GM12878 (cell line): ENCODE measurements around the gene TMC8. TPM values are rescaled to one million over a fixed set of nuclear protein-coding genes. Genes with fewer than 3 reads are reported as not detected.
A peak's percentile ranks its signal among the peaks of the same experiment; 100 is the strongest.

ENCODE experiments used
- CBFB ChIP-seq: IDR thresholded peaks from 2 replicates; pipeline ENCODE4 v1.6.1; 2016; ENCODE audit warnings: antibody characterized with exemption, low read depth
- EGR1 ChIP-seq, 2 experiments: IDR thresholded peaks; 1 replicate in 1 of 2; 2 replicates in 1 of 2; pipeline ENCODE4 v1.6.1; 2011 to 2012; ENCODE audit warnings: low read depth in 2 of 2, low read length in 2 of 2, borderline replicate concordance in 1 of 2, mild to moderate bottlenecking in 1 of 2, moderate library complexity in 1 of 2
- HCFC1 ChIP-seq: fragments of 150-350 bp; IDR thresholded peaks from 2 replicates; pipeline ENCODE4 v1.6.1; 2014; ENCODE audit warnings: low read length
- IRF4 ChIP-seq: IDR thresholded peaks from 2 replicates; pipeline ENCODE4 v1.6.1; 2011; ENCODE audit warnings: low read depth, low read length
- MEF2B ChIP-seq: fragments of 450-650 bp; IDR thresholded peaks from 2 replicates; pipeline ENCODE4 v1.6.1; 2018; ENCODE audit warnings: mild to moderate bottlenecking, moderate library complexity; ENCODE audit not compliant: partially characterized antibody, poor library complexity, severe bottlenecking
- MTA2 ChIP-seq: fragments of 450-650 bp; IDR thresholded peaks from 2 replicates; pipeline ENCODE4 v1.6.1; 2016; ENCODE audit warnings: low read depth, mild to moderate bottlenecking, moderate library complexity
- NFXL1 ChIP-seq: fragments of 450-650 bp; IDR thresholded peaks from 2 replicates; pipeline ENCODE4 v1.6.1; 2017; ENCODE audit warnings: antibody characterized with exemption, mild to moderate bottlenecking, borderline replicate concordance
- NR2C1 ChIP-seq: fragments of 450-650 bp; IDR thresholded peaks from 2 replicates; pipeline ENCODE4 v1.6.1; 2017; ENCODE audit warnings: antibody characterized with exemption, mild to moderate bottlenecking, moderate library complexity
- PML ChIP-seq: IDR thresholded peaks from 2 replicates; pipeline ENCODE4 v1.6.1; 2012; ENCODE audit warnings: low read length, inconsistent platforms
- POLR2A ChIP-seq: IDR thresholded peaks from 2 replicates; pipeline ENCODE4 v1.6.1; 2011; ENCODE audit warnings: low read depth, mild to moderate bottlenecking, low read length
- RUNX3 ChIP-seq: IDR thresholded peaks from 2 replicates; pipeline ENCODE4 v1.6.1; 2012; ENCODE audit warnings: low read length, inconsistent platforms
- SMAD1 ChIP-seq: fragments of 450-650 bp; IDR thresholded peaks from 2 replicates; pipeline ENCODE4 v1.6.1; 2018; ENCODE audit warnings: mild to moderate bottlenecking, low read depth; ENCODE audit not compliant: partially characterized antibody
- SMC3 ChIP-seq: IDR thresholded peaks from 2 replicates; pipeline ENCODE4 v1.6.1; 2011; ENCODE audit warnings: low read length, improper control_type of control experiment, borderline replicate concordance
- SPI1 ChIP-seq: IDR thresholded peaks from 2 replicates; pipeline ENCODE4 v1.6.1; 2011; ENCODE audit warnings: low read depth, mild to moderate bottlenecking, low read length, moderate library complexity, borderline replicate concordance; ENCODE audit not compliant: insufficient read depth
- TAF1 ChIP-seq: IDR thresholded peaks from 2 replicates; pipeline ENCODE4 v1.6.1; 2011; ENCODE audit warnings: mild to moderate bottlenecking, low read depth, low read length, borderline replicate concordance
- TARDBP ChIP-seq: IDR thresholded peaks from 2 replicates; pipeline ENCODE4 v1.6.1; 2016; ENCODE audit warnings: borderline replicate concordance
- WRNIP1 ChIP-seq: IDR thresholded peaks from 2 replicates; pipeline ENCODE4 v1.6.1; 2011; ENCODE audit warnings: low read depth, low read length, improper control_type of control experiment, borderline replicate concordance
- ZNF207 ChIP-seq: fragments of 450-650 bp; IDR thresholded peaks from 2 replicates; pipeline ENCODE4 v1.6.1; 2014; ENCODE audit warnings: antibody characterized with exemption, mild to moderate bottlenecking, borderline replicate concordance
- polyA plus RNA-seq, 11 experiments: library from polyadenylated mRNA; depleted of rRNA in 4 of 11; unstranded in 6 of 11; stranded (reverse) in 5 of 11; fragments of >200 nt; fragmentation: Nextera tagmentation in 4 of 11; fragmentation: Illumina TruSeq in 1 of 11; extraction: Ambion mirVana in 4 of 11; extraction: Trizol in 1 of 11; gene quantifications; 1 replicate in 1 of 11; 2 replicates in 10 of 11; pipeline versions ENCODE4 v1.2.1 to v1.2.3, GENCODE V29; 2011 to 2016; ENCODE audit warnings: inconsistent platforms in 2 of 11, missing spikeins in 2 of 11, low read depth in 1 of 11
- total RNA-seq, 4 experiments: library from RNA; depleted of rRNA in 3 of 4; stranded (reverse); fragments of >200 nt in 3 of 4; fragmentation: Illumina TruSeq in 1 of 4; extraction: Trizol in 1 of 4; gene quantifications; 2 replicates each; pipeline versions ENCODE4 v1.2.1 to v1.2.3, GENCODE V29; 2013 to 2021
- TF ChIP-seq, protein P1 (sequence below): IDR thresholded peaks from 2 replicates; pipeline ENCODE4 v1.6.1; 2011; ENCODE audit warnings: mild to moderate bottlenecking, low read depth, low read length, moderate library complexity; ENCODE audit not compliant: insufficient replicate concordance
- TF ChIP-seq, protein P2 (sequence below): fragments of 150-350 bp; IDR thresholded peaks from 2 replicates; pipeline ENCODE4 v1.6.1; 2016; ENCODE audit warnings: low read depth, low read length
- TF ChIP-seq, protein P3 (sequence below): IDR thresholded peaks from 2 replicates; pipeline ENCODE4 v1.6.1; 2011; ENCODE audit warnings: borderline replicate concordance, low read depth, mild to moderate bottlenecking, moderate library complexity, mixed read lengths, low read length; ENCODE audit not compliant: insufficient read depth; ENCODE audit errors: extremely low read length
- TF ChIP-seq, protein P4 (sequence below): fragments of 450-650 bp; IDR thresholded peaks from 2 replicates; pipeline ENCODE4 v1.6.1; 2016; ENCODE audit warnings: mild to moderate bottlenecking

TMC8 gene
- total and polyA plus RNA-seq, 10 of the 15 experiments (the other 5 are each of a cell fraction or from before 2014, with no cell fraction given), result 2.7 to 128 (median 40.0) TPM

DNA sequence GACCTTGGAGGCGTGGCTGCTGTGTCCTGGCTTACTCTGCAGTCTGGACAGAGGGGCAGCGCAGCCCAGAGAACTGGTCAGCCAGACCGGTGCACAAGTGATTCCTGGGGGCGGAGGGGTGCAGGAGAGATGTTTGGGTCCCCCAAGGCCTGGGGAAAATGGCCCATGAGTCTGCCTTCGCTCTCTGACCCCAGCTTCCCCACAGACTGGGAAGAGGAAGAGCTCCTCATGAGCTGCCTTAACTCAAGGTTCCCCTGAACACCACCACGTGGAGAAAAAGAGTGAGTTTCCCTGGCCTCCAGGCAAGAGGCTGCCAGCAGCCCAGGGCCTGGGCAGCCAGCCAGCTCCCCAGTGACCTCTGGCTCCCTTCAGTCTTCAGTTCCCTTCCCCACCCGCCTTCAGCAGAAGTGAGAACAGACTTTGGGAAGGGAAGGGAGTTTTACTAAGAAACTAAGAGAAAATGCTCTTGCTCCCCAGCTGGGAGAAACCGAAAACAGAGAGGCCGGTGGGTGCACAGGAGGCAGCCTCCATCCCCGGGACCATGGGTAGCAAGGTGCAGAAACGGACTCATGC lies 13.7 kb downstream of the TMC8 start (continued):
- TF ChIP-seq, protein P1, sequence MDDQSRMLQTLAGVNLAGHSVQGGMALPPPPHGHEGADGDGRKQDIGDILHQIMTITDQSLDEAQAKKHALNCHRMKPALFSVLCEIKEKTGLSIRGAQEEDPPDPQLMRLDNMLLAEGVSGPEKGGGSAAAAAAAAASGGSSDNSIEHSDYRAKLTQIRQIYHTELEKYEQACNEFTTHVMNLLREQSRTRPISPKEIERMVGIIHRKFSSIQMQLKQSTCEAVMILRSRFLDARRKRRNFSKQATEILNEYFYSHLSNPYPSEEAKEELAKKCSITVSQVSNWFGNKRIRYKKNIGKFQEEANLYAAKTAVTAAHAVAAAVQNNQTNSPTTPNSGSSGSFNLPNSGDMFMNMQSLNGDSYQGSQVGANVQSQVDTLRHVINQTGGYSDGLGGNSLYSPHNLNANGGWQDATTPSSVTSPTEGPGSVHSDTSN, result peak; percentile 45
- TF ChIP-seq, protein P2, sequence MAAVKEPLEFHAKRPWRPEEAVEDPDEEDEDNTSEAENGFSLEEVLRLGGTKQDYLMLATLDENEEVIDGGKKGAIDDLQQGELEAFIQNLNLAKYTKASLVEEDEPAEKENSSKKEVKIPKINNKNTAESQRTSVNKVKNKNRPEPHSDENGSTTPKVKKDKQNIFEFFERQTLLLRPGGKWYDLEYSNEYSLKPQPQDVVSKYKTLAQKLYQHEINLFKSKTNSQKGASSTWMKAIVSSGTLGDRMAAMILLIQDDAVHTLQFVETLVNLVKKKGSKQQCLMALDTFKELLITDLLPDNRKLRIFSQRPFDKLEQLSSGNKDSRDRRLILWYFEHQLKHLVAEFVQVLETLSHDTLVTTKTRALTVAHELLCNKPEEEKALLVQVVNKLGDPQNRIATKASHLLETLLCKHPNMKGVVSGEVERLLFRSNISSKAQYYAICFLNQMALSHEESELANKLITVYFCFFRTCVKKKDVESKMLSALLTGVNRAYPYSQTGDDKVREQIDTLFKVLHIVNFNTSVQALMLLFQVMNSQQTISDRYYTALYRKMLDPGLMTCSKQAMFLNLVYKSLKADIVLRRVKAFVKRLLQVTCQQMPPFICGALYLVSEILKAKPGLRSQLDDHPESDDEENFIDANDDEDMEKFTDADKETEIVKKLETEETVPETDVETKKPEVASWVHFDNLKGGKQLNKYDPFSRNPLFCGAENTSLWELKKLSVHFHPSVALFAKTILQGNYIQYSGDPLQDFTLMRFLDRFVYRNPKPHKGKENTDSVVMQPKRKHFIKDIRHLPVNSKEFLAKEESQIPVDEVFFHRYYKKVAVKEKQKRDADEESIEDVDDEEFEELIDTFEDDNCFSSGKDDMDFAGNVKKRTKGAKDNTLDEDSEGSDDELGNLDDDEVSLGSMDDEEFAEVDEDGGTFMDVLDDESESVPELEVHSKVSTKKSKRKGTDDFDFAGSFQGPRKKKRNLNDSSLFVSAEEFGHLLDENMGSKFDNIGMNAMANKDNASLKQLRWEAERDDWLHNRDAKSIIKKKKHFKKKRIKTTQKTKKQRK, result no peak
- no peak for TF ChIP-seq IRF4
- TF ChIP-seq, protein P3, sequence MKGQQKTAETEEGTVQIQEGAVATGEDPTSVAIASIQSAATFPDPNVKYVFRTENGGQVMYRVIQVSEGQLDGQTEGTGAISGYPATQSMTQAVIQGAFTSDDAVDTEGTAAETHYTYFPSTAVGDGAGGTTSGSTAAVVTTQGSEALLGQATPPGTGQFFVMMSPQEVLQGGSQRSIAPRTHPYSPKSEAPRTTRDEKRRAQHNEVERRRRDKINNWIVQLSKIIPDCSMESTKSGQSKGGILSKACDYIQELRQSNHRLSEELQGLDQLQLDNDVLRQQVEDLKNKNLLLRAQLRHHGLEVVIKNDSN, result no peak
- TF ChIP-seq NR2C1, result no peak
- no peak for TF ChIP-seq SMC3
- TF ChIP-seq ZNF207, result no peak
- TF ChIP-seq NFXL1, result no peak
- TF ChIP-seq SMAD1, result no peak
- no peak for TF ChIP-seq TAF1
- 0 out of 2 replicates have a peak, but pooled peaks have one; percentile 2 for TF ChIP-seq POLR2A
- TF ChIP-seq RUNX3, result peak; percentile 26
- TF ChIP-seq HCFC1, result no peak
- peak; percentile 31; the same call in 1 of the 2 replicates for TF ChIP-seq MTA2
- no peak for TF ChIP-seq EGR1 (IDR thresholded peaks at IDR 0.05; ENCODE audit: borderline replicate concordance in 1 of 2, low read depth in 2 of 2, low read length in 2 of 2)
- no peak for TF ChIP-seq CBFB
- TF ChIP-seq PML, result no peak
- TF ChIP-seq, protein P4, sequence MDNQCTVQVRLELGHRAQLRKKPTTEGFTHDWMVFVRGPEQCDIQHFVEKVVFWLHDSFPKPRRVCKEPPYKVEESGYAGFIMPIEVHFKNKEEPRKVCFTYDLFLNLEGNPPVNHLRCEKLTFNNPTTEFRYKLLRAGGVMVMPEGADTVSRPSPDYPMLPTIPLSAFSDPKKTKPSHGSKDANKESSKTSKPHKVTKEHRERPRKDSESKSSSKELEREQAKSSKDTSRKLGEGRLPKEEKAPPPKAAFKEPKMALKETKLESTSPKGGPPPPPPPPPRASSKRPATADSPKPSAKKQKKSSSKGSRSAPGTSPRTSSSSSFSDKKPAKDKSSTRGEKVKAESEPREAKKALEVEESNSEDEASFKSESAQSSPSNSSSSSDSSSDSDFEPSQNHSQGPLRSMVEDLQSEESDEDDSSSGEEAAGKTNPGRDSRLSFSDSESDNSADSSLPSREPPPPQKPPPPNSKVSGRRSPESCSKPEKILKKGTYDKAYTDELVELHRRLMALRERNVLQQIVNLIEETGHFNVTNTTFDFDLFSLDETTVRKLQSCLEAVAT, result no peak
- TF ChIP-seq WRNIP1, result no peak
- TF ChIP-seq TARDBP, result no peak
- TF ChIP-seq SPI1, result peak; percentile 72
- TF ChIP-seq MEF2B, result peak; percentile 86
